ENCODE data around the gene PDE1A. TPM values are rescaled to one million over a fixed set of nuclear protein-coding genes. Genes with fewer than 3 reads are reported as not detected.
A peak's percentile ranks its signal among the peaks of the same experiment; 100 is the strongest.

The PDE1A gene
- total RNA-seq, 1 donor from 2014 or later: 0.08 TPM

DNA sequence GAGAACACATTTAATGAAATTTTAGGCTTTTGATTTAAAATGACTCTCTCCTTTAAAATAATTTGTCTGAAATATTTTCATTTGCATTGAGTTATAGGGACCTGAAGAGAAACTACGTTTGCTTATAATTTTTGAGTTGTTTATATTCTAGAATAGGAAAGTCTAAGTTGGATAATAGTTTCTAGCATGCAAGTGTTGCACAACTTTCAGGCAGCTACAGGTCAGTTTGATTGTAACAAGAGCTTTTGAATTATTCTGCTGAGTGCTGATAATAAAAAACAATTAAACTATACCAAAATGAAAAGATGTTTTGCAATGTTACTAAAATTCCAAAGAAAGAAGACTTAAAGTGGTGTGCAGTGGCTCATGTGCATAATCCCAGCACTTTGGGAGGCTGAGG lies 71.0 kb downstream of the PDE1A start:
- TF ChIP-seq, protein P1, sequence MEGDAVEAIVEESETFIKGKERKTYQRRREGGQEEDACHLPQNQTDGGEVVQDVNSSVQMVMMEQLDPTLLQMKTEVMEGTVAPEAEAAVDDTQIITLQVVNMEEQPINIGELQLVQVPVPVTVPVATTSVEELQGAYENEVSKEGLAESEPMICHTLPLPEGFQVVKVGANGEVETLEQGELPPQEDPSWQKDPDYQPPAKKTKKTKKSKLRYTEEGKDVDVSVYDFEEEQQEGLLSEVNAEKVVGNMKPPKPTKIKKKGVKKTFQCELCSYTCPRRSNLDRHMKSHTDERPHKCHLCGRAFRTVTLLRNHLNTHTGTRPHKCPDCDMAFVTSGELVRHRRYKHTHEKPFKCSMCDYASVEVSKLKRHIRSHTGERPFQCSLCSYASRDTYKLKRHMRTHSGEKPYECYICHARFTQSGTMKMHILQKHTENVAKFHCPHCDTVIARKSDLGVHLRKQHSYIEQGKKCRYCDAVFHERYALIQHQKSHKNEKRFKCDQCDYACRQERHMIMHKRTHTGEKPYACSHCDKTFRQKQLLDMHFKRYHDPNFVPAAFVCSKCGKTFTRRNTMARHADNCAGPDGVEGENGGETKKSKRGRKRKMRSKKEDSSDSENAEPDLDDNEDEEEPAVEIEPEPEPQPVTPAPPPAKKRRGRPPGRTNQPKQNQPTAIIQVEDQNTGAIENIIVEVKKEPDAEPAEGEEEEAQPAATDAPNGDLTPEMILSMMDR (IDR thresholded peaks at IDR 0.05; ENCODE audit: insufficient read depth, low read length, poor library complexity, severe bottlenecking): no peak
- Histone ChIP-seq H3K4me3 (ENCODE audit: low read depth, low read length) (no peak overlapping the region), H3K36me3 (ENCODE audit: control insufficient read depth, insufficient read depth, low read length) (no peaks in the 10 kb centered on the region), H3K27me3 (ENCODE audit: control insufficient read depth, insufficient read depth, low read length) (no peaks in the 10 kb centered on the region)
- DNase-seq (ENCODE audit: low read depth): no peak

DNA sequence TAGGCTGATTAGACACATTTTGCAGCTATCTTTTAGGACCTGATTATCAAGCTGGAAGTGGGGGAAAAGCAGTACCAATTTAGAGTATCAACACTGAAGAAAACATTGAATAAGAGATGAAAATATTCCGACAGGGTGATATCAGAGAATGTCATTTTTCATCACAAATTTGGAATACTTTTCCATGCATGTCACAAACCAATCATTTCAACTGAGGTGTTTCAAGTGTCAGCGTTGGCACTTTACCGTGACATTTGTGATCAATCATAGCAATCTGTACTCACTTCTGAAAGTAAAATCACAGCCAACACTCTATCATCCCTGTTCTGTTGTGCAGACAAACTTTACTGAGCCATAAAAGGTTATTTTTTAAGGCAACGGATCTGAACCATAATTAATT lies 75.4 kb downstream of the PDE1A start:
- no peak for DNase-seq (ENCODE audit: low read depth)
- TF ChIP-seq, protein P1 (IDR thresholded peaks at IDR 0.05; ENCODE audit: insufficient read depth, low read length, poor library complexity, severe bottlenecking): no peak
- H3K36me3 ChIP-seq (ENCODE audit: control insufficient read depth, insufficient read depth, low read length): no peaks in the 10 kb centered on the region

DNA sequence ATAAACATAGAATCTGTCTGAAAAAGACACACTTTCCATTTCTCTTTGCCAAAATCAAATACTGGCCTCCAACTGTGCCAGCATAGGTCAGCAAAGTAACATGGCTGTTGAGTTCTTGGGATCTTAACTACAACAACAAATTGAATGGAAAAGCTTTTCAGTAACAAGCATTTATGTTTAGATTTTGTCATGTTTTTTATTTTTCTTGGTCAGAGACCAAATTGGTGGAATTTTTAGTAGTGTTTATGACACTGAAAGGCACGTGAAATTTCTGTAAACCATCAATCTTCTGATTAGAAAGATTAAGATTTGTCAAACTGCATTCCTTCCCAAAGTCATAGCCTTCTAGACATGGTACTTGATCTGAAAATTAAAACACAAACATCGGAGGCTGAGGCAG lies 77.6 kb downstream of the PDE1A start:
- Histone ChIP-seq H3K36me3 (ENCODE audit: control insufficient read depth, insufficient read depth, low read length) (no peaks in the 10 kb centered on the region), H3K27me3 (ENCODE audit: control insufficient read depth, insufficient read depth, low read length) (no peaks in the 10 kb centered on the region), H3K4me3 (ENCODE audit: low read depth, low read length) (no peak overlapping the region)
- TF ChIP-seq, protein P1 (IDR thresholded peaks at IDR 0.05; ENCODE audit: insufficient read depth, low read length, poor library complexity, severe bottlenecking): no peak
- DNase-seq (ENCODE audit: low read depth): no peak

More for the DNA sequence above, 75.4 kb downstream of the PDE1A start:
- Histone ChIP-seq H3K27me3 (ENCODE audit: control insufficient read depth, insufficient read depth, low read length) (no peaks in the 10 kb centered on the region), H3K4me3 (ENCODE audit: low read depth, low read length) (no peak overlapping the region)

DNA sequence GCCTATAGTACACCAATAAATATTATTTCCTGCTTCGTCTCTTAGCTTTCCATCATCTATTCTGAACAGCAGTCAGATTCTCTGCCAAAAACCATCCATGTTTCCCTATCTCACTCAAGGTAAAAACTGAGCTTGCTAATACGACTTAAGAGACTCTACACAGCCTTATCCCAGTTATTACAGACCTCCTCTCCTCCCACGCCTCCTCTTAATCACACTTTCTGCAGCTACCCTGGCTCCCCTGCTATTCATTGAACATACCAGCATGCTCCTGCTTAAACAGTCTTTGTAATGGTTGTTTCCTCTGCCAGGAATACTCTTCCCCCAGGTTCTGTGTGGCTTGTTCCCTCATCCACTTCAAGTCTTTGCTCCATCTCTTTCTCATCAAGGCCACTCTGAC lies 81.5 kb downstream of the PDE1A start:
- H3K36me3 ChIP-seq (ENCODE audit: control insufficient read depth, insufficient read depth, low read length): no peaks in the 10 kb centered on the region
- H3K27me3 ChIP-seq (ENCODE audit: control insufficient read depth, insufficient read depth, low read length): no peaks in the 10 kb centered on the region
- H3K4me3 ChIP-seq (ENCODE audit: low read depth, low read length): no peak overlapping the region
- TF ChIP-seq, protein P1 (IDR thresholded peaks at IDR 0.05; ENCODE audit: insufficient read depth, low read length, poor library complexity, severe bottlenecking): no peak
- no peak for DNase-seq (ENCODE audit: low read depth)

DNA sequence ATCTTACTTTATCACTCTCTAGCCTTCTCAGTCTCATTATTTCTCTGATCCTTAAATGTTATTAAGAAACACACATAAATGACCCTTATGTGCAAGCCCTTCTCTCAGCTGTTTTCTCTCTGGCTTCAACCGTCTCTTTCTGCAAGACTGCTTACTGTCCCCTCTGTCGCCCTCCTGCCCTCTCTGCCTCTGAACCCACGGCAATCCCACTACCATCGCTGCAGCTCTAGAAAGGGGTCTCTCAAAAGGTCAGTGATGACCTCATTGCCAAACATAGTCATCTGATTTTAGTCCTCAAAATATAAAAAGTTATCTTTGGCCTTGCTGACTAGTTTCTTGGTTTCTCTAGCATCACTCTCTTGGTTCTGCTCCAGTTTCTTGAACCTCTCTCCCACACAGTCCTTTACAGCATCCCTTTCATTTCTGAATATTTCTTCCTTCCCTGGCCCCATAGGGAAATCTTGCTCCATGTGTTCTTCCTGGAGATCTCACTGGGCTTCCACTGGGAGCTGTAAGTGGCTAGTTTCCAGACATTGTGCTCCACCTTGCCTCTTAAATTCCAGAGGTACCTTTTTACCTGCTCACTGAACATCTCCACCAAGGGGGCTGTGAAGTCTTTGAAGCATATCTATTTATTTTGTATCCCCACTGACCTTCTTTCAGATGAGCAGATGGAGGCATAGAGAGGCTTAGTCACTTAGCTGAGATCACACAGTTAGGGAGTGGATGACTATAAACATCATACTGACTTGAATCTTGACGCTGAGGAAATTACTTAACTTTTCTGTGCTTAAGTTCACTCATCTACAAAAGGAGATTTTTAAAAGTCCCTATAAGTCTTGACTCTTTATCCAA lies 96.2 kb downstream of the PDE1A start:
- TF ChIP-seq, protein P1 (IDR thresholded peaks at IDR 0.05; ENCODE audit: insufficient read depth, low read length, poor library complexity, severe bottlenecking): no peak
- Histone ChIP-seq H3K4me3 (ENCODE audit: low read depth, low read length) (no peak overlapping the region), H3K27me3 (ENCODE audit: control insufficient read depth, insufficient read depth, low read length) (no peaks in the 10 kb centered on the region), H3K36me3 (ENCODE audit: control insufficient read depth, insufficient read depth, low read length) (no peaks in the 10 kb centered on the region)
- DNase-seq (ENCODE audit: low read depth): peak; percentile 21

DNA sequence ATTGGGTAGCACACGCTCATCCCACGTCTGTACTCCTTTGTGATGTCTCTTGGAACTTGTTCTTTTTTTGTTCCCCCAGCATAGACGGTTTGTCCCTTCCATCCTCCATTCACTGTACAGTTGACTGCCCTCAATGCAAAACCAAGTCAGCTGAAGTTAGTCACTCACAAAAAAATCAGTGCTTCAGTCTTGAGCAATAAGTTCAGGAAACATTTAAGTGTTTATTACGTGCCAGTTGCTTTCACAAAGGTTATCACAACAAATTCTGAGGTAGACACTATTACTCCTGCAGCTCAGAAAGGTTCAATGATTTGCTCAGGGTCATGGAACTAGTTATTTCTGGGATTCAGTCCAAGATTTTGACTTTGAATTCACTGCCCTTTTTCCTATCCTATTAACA lies 102.2 kb downstream of the PDE1A start:
- Histone ChIP-seq H3K4me3 (ENCODE audit: low read depth, low read length) (no peak overlapping the region), H3K27me3 (ENCODE audit: control insufficient read depth, insufficient read depth, low read length) (no peaks in the 10 kb centered on the region), H3K36me3 (ENCODE audit: control insufficient read depth, insufficient read depth, low read length) (no peaks in the 10 kb centered on the region)
- TF ChIP-seq, protein P1 (IDR thresholded peaks at IDR 0.05; ENCODE audit: insufficient read depth, low read length, poor library complexity, severe bottlenecking): no peak
- peak; percentile 98 for DNase-seq (ENCODE audit: low read depth)
